Measurements from ENCODE around the gene PDSS2.
"Not testable (repeated sequence)": the region's sequence is repeated elsewhere in the genome, so short reads cannot be mapped to it uniquely, and the experiment has no call there.

PDSS2 gene

GRCh38 chr6:107230024-107230423 is 229.3 kb downstream of the PDSS2 start:
- in situ Hi-C loops (cut with MboI; ENCODE audit: low sequenced_read_pairs) = no loop called here

- in situ Hi-C loops (cut with MboI; ENCODE audit: low sequenced_read_pairs) = no loop called here
These were observed 230.6 kb downstream of the PDSS2 start for GRCh38 chr6:107228754-107229153.

GRCh38 chr6:107221519-107221918 is 237.8 kb downstream of the PDSS2 start:
- in situ Hi-C loops (cut with MboI; ENCODE audit: low sequenced_read_pairs) = no loop called here

GRCh38 chr6:107219851-107220250 is 239.5 kb downstream of the PDSS2 start:
- in situ Hi-C loops (cut with MboI; ENCODE audit: low sequenced_read_pairs) = no loop called here

GRCh38 chr6:107218142-107218541 is 241.2 kb downstream of the PDSS2 start:
- in situ Hi-C loops (cut with MboI; ENCODE audit: low sequenced_read_pairs) = no loop called here

GRCh38 chr6:107217248-107217647 is 242.1 kb downstream of the PDSS2 start:
- in situ Hi-C loops (cut with MboI; ENCODE audit: low sequenced_read_pairs) = no loop called here

GRCh38 chr6:107216197-107216933 is 243.0 kb downstream of the PDSS2 start:
- in situ Hi-C loops (cut with MboI; ENCODE audit: low sequenced_read_pairs) = no loop called here

GRCh38 chr6:107215334-107215733 is 244.0 kb downstream of the PDSS2 start:
- in situ Hi-C loops (cut with MboI; ENCODE audit: low sequenced_read_pairs) = no loop called here

- in situ Hi-C loops (cut with MboI; ENCODE audit: low sequenced_read_pairs) = no loop called here
These were observed 244.7 kb downstream of the PDSS2 start for GRCh38 chr6:107214655-107215054.

- in situ Hi-C loops (cut with MboI; ENCODE audit: low sequenced_read_pairs) = no loop called here
These were observed 249.7 kb downstream of the PDSS2 start for GRCh38 chr6:107209406-107210305.

- in situ Hi-C loops (cut with MboI; ENCODE audit: low sequenced_read_pairs) = no loop called here
These were observed 252.0 kb downstream of the PDSS2 start for GRCh38 chr6:107207251-107207873.

- in situ Hi-C loops (cut with MboI; ENCODE audit: low sequenced_read_pairs) = no loop called here
These were observed 254.0 kb downstream of the PDSS2 start for GRCh38 chr6:107205058-107205998.

- in situ Hi-C loops (cut with MboI; ENCODE audit: low sequenced_read_pairs) = no loop called here
These were observed 256.4 kb downstream of the PDSS2 start for GRCh38 chr6:107202876-107203468.

GRCh38 chr6:107198631-107199416 is 260.5 kb downstream of the PDSS2 start:
- in situ Hi-C loops (cut with MboI; ENCODE audit: low sequenced_read_pairs) = no loop called here

GRCh38 chr6:107196152-107196551 is 263.2 kb downstream of the PDSS2 start:
- in situ Hi-C loops (cut with MboI; ENCODE audit: low sequenced_read_pairs) = no loop called here

GRCh38 chr6:107194723-107195122 is 264.6 kb downstream of the PDSS2 start:
- in situ Hi-C loops (cut with MboI; ENCODE audit: low sequenced_read_pairs) = not testable (repeated sequence)

GRCh38 chr6:107192830-107193229 is 266.5 kb downstream of the PDSS2 start:
- in situ Hi-C loops (cut with MboI; ENCODE audit: low sequenced_read_pairs) = no loop called here

- in situ Hi-C loops (cut with MboI; ENCODE audit: low sequenced_read_pairs) = no loop called here
These were observed 271.7 kb downstream of the PDSS2 start for GRCh38 chr6:107187630-107188029.

GRCh38 chr6:107186047-107186446 is 273.3 kb downstream of the PDSS2 start:
- in situ Hi-C loops (cut with MboI; ENCODE audit: low sequenced_read_pairs) = no loop called here
